Activated T-cell treated with anti-CD3 and anti-CD28 coated beads for 48 hours (primary cell): ENCODE measurements around the gene IFITM1.
"Not testable (repeated sequence)": the region's sequence is repeated elsewhere in the genome, so short reads cannot be mapped to it uniquely, and the experiment has no call there.

Experiments used
- DNase-seq: peaks from one replicate; pipeline ENCODE4 v3.0.0-alpha.2; 2020; ENCODE audit warnings: low read depth

IFITM1 gene

GRCh38 chr11:344836-345578 lies 31.2 kb downstream of the IFITM1 start:
- DNase-seq, result no peak

- DNase-seq, result no peak
Observed at GRCh38 chr11:346529-346928, 32.7 kb downstream of the IFITM1 start.

GRCh38 chr11:349270-349954 lies 35.6 kb downstream of the IFITM1 start:
- DNase-seq, result not testable (repeated sequence)

- DNase-seq, result not testable (repeated sequence)
Observed at GRCh38 chr11:350033-350722, 36.3 kb downstream of the IFITM1 start.

- no peak for DNase-seq
Observed at GRCh38 chr11:350723-351255, 36.9 kb downstream of the IFITM1 start.

GRCh38 chr11:351411-351810 lies 37.6 kb downstream of the IFITM1 start:
- DNase-seq, result no peak

- DNase-seq, result no peak
Observed at GRCh38 chr11:352456-353031, 38.7 kb downstream of the IFITM1 start.

GRCh38 chr11:353179-353873 lies 39.5 kb downstream of the IFITM1 start:
- no peak for DNase-seq

- DNase-seq, result peak; percentile 87
Observed at GRCh38 chr11:355581-356458, 42.0 kb downstream of the IFITM1 start.

- DNase-seq, result no peak
Observed at GRCh38 chr11:356610-357009, 42.8 kb downstream of the IFITM1 start.

- no peak for DNase-seq
Observed at GRCh38 chr11:357582-357981, 43.7 kb downstream of the IFITM1 start.

GRCh38 chr11:358129-358800 lies 44.4 kb downstream of the IFITM1 start:
- DNase-seq, result no peak

GRCh38 chr11:359181-359714 lies 45.4 kb downstream of the IFITM1 start:
- DNase-seq, result peak; percentile 41

- no peak for DNase-seq
Observed at GRCh38 chr11:360326-361280, 46.8 kb downstream of the IFITM1 start.

GRCh38 chr11:362642-363442 lies 49.0 kb downstream of the IFITM1 start:
- DNase-seq, result no peak

GRCh38 chr11:363443-363805 lies 49.6 kb downstream of the IFITM1 start:
- not testable (repeated sequence) for DNase-seq

GRCh38 chr11:363948-364761 lies 50.3 kb downstream of the IFITM1 start:
- peak; percentile 45 for DNase-seq
